GM23248 (cell line): ENCODE data around the gene ESR2.

Experiments
- EZH2 ChIP-seq: fragments of 200-600 bp; sonication (generic); IDR thresholded peaks from 2 replicates; pipeline ENCODE4 v1.6.1; 2018; ENCODE audit warnings: antibody characterized with exemption, mild to moderate bottlenecking; ENCODE audit not compliant: insufficient read depth, poor library complexity, severe bottlenecking
- EZH2phosphoT487 ChIP-seq: fragments of 200-600 bp; sonication (generic); IDR thresholded peaks from 2 replicates; pipeline ENCODE4 v1.6.1; 2018; ENCODE audit warnings: antibody characterized with exemption, moderate library complexity, mild to moderate bottlenecking, low read depth; ENCODE audit not compliant: insufficient read depth

DNA sequence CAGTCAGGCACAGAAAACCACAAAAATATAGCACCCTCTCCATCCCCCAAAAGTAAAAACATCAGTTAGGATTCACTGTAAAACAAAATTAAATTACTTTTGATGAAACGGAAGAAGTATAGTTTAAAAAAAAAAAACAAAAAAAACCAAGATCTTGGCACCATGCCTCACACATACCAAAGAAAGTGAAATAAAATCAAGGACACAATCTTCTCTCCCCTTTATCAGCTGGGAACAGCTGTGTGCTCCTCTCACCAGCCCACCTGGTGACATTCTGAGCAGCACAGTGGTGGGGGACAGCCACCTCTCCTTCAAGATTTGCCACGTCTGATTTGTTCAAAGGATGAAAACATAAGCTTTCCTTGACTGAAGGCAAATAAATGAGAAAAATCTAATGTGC is 55.5 kb downstream of the ESR2 start:
- TF ChIP-seq EZH2phosphoT487 = no peak
- no peak for TF ChIP-seq EZH2
